ENCODE results near the gene CDH3.

DNA sequence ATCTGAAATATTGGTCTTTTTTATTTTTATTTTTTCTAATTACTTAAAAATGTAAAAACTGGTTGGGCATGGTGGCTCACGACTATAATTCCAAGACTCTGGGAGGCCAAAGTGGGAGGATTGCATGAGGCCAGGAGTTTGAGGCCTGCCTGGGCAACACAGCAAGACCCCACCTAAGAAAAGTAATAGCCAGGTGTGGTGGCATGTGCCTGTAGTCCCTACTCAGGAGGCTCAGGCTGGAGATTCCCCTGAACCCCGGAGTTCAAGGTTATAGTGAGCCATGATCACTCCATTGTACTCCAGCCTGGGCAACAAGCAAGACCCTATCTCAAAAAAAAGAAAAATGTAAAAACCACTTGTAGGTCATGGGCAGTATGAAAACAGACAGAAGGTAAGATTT, 36.8 kb upstream of the CDH3 start:
- TF ChIP-seq CTCF (conservative IDR thresholded peaks at IDR 0.05; ENCODE audit: low read depth in 2 of 2), result no peak
- TF ChIP-seq EZH2 (IDR thresholded peaks at IDR 0.05; ENCODE audit: low read depth, unreplicated experiment), result no peak
- no peak for TF ChIP-seq CREB1 (CRISPR knock-in tag; IDR thresholded peaks at IDR 0.05; ENCODE audit: low read depth)

All from GM23338 (cell line).